Gastrocnemius medialis (tissue), 4 donors: ENCODE data around the gene COLGALT1.

Experiments
- POLR2A ChIP-seq, 2 donors: fragments of 450-650 bp; IDR thresholded peaks; one replicate each; pipeline ENCODE4 v1.6.1; 2017; ENCODE audit warnings: antibody characterized with exemption in 2 of 2, mild to moderate bottlenecking in 2 of 2, moderate library complexity in 2 of 2
- TF ChIP-seq, protein P1 (sequence below), 5 experiments: fragments of 450-650 bp in 3 of 5; fragments of 200-600 bp in 2 of 5; sonication (generic) in 2 of 5; IDR thresholded peaks in 4 of 5; conservative IDR thresholded peaks in 1 of 5; 1 replicate in 4 of 5; 2 replicates in 1 of 5; pipeline ENCODE4 v1.5.1; 2016 to 2019; ENCODE audit warnings: antibody characterized with exemption in 5 of 5, mild to moderate bottlenecking in 3 of 5, moderate library complexity in 3 of 5

DNA sequence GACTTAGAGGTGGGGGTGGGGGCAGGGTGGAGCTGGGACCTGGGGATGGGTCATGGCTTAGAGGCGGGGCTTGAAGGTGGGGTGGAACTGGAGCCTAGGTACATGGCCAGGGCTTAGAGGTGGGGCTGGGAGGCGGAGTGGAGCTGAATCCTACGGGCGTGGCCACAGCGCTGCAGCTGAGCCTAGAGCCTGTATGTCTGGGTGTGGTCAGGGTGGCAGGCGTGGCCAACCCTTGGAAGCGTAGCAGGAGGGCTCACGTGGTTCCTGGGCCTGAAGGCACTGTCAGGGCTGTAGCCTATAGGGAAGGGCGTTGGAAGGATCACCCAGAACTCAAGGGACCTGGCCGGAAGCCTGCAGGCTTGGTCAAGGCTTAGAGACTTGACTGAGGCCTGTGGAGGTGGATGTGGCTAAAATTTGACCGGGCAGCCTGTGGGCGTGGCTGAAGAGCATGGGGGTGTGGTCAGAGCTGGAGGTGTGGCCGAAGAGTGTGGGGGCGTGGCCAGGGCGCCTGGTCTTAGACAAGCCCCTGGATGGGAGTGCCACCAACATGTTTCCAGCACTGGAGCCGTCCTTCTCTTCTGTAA lies 24.3 kb downstream of the COLGALT1 start:
- TF ChIP-seq, protein P1, sequence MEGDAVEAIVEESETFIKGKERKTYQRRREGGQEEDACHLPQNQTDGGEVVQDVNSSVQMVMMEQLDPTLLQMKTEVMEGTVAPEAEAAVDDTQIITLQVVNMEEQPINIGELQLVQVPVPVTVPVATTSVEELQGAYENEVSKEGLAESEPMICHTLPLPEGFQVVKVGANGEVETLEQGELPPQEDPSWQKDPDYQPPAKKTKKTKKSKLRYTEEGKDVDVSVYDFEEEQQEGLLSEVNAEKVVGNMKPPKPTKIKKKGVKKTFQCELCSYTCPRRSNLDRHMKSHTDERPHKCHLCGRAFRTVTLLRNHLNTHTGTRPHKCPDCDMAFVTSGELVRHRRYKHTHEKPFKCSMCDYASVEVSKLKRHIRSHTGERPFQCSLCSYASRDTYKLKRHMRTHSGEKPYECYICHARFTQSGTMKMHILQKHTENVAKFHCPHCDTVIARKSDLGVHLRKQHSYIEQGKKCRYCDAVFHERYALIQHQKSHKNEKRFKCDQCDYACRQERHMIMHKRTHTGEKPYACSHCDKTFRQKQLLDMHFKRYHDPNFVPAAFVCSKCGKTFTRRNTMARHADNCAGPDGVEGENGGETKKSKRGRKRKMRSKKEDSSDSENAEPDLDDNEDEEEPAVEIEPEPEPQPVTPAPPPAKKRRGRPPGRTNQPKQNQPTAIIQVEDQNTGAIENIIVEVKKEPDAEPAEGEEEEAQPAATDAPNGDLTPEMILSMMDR (IDR thresholded peaks at IDR 0.05 in 4 of 5, conservative IDR thresholded peaks at IDR 0.05 in 1 of 5) = no peak
- TF ChIP-seq POLR2A (IDR thresholded peaks at IDR 0.05) = no peak
